ENCODE data around the gene NCKAP5. TPM values are rescaled to one million over a fixed set of nuclear protein-coding genes. Genes with fewer than 3 reads are reported as not detected.
"Not testable (repeated sequence)": the region's sequence is repeated elsewhere in the genome, so short reads cannot be mapped to it uniquely, and the experiment has no call there.

NCKAP5 gene
- total and polyA plus RNA-seq, 2 donors, result 1.9 to 2.0 TPM

DNA sequence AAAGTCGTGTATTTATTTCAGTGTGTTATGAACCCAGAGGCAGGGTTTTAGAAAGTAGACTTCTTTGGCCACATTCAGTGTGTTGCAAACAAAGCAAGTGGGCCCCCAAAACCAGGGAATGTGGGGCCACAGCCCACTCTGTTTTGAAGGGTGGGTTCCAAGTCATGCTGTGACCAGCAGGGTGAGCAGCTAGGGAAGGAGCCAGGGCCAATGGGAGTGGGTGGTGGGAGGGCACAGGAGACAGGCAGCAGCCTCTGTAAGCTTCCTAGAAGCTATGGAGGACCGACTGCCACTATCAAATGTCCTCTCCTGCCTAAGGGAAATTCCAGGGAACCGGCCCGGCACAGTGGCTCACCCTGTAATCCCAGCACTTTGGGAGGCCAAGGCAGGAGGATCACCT lies 847.9 kb downstream of the NCKAP5 start:
- 93% methylated on average over 4 of the region's 4 CpGs for WGBS
- H3K27ac ChIP-seq (ENCODE audit: low read depth in 1 of 2, low read length in 1 of 2), result no peak overlapping the region
- no peaks in the 10 kb centered on the region for H3K4me1 ChIP-seq (ENCODE audit: control insufficient read depth in 2 of 2, insufficient read depth in 2 of 2, low read length in 2 of 2)
- peaks cover 0 to 1% of the 10 kb centered on the region in 2 donors for H3K9me3 ChIP-seq (ENCODE audit: control insufficient read depth in 2 of 2, insufficient read depth in 1 of 2, low read length in 1 of 2)
- H3K27me3 ChIP-seq (ENCODE audit: control insufficient read depth in 2 of 2, insufficient read depth in 1 of 2, low read length in 1 of 2), result no peaks in the 10 kb centered on the region
- H3K36me3 ChIP-seq (ENCODE audit: control insufficient read depth in 2 of 2, insufficient read depth in 2 of 2, low read length in 1 of 2), result no peaks in the 10 kb centered on the region
- no peak for DNase-seq (ENCODE audit: low read depth in 6 of 9, low spot score in 9 of 9)
- H3K4me3 ChIP-seq (ENCODE audit: low read length in 2 of 2), result no peak overlapping the region

DNA sequence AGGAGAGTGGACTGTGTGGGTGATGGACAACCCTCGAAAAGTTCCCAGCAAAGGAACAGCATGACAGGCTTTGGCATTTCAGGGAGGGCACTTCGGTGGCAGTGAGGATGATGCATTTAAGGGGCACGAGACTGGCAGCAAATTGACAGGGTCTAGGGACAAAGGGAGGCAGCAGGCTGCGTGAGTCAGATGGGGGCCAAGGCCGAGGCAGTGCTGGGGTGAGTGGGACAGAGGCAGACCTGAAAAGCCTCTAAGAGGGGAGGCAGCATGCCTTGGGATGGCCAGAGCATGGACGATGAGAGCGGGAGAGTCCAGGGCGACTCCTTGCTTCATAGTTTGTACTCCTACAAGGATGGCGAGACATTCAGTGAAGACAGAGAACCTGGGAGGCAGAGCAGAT lies 848.8 kb downstream of the NCKAP5 start:
- no peak for DNase-seq (ENCODE audit: low read depth in 6 of 9, low spot score in 9 of 9)
- Histone ChIP-seq H3K36me3 (ENCODE audit: control insufficient read depth in 2 of 2, insufficient read depth in 2 of 2, low read length in 1 of 2) (no peaks in the 10 kb centered on the region), H3K4me3 (ENCODE audit: low read length in 2 of 2) (no peak overlapping the region), H3K4me1 (ENCODE audit: control insufficient read depth in 2 of 2, insufficient read depth in 2 of 2, low read length in 2 of 2) (no peaks in the 10 kb centered on the region), H3K9me3 (ENCODE audit: control insufficient read depth in 2 of 2, insufficient read depth in 1 of 2, low read length in 1 of 2) (peaks cover 0 to 1% of the 10 kb centered on the region in 2 donors), H3K27me3 (ENCODE audit: control insufficient read depth in 2 of 2, insufficient read depth in 1 of 2, low read length in 1 of 2) (no peaks in the 10 kb centered on the region), H3K27ac (ENCODE audit: low read depth in 1 of 2, low read length in 1 of 2) (no peak overlapping the region)
- WGBS, result 93% methylated on average over 9 of the region's 9 CpGs

DNA sequence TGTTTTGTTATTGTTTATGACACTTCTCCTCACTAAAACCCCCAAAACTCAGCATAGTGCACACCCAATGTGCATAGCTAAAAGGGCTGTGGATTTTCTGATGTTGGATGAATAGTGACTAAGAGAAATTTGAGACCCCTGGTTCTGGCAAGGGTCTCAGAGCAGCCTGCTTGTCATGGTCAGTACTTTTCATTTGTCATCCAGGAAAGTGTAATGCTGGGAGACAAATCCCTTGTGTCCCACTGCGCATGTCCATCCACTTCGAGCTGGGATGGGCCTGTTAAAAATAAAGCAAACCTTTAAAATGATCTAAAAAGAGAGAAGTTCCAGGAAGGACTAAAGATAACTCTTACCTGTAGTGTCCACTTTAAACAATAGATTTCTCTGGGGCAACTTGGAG lies 851.3 kb downstream of the NCKAP5 start:
- DNase-seq (ENCODE audit: low read depth in 6 of 9, low spot score in 9 of 9), result no peak
- Histone ChIP-seq H3K4me1 (ENCODE audit: control insufficient read depth in 2 of 2, insufficient read depth in 2 of 2, low read length in 2 of 2) (no peaks in the 10 kb centered on the region), H3K9me3 (ENCODE audit: control insufficient read depth in 2 of 2, insufficient read depth in 1 of 2, low read length in 1 of 2) (peaks cover 0 to 1% of the 10 kb centered on the region in 2 donors), H3K4me3 (ENCODE audit: low read length in 2 of 2) (no peak overlapping the region), H3K36me3 (ENCODE audit: control insufficient read depth in 2 of 2, insufficient read depth in 2 of 2, low read length in 1 of 2) (no peaks in the 10 kb centered on the region), H3K27ac (ENCODE audit: low read depth in 1 of 2, low read length in 1 of 2) (no peak overlapping the region), H3K27me3 (ENCODE audit: control insufficient read depth in 2 of 2, insufficient read depth in 1 of 2, low read length in 1 of 2) (no peaks in the 10 kb centered on the region)
- 93% methylated on average over 2 of the region's 2 CpGs for WGBS

DNA sequence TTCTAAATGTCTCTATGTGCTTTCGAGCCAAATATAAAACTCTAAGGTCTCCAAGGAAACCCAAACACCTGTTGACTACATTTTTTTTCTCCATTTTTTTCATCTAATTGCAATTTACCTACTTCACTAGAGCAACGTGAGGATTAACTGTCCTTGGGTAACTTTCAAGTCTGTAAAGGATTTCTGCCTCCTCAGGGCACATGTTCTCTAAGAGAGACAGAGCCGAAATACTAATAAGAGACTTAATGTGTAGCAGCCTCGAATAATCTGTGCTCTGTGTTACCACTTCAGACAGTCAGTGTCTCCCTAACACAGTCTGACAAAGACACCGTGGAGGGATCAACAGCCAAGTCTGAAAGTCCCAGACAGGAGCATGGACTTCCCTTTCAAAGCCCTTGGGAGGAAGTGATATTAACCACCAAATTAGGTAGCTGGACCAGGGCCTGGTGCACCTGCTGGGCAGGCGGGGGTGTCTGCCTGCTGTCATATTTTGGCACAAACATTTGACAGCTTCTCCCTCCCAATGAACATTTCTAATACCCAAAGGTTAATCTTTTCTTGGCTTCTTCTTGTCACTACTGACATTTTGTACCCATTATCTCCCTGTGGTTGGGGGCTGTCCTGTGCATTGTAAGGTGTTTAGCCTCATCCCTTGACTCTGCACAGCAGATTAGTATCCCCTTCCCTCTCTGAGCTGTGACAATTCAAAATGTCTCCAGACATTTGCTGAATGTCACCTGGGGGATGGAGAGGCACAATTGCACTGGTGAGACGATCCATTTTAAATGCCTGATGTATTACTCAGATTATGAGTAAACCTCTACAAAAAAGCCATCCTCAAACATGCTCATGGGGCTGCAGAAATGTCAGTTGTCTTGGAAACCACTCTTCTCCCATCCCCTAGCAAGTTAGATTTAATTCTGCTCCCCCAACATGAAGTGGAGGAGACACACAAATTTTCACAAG lies 852.6 kb downstream of the NCKAP5 start:
- Histone ChIP-seq H3K4me3 (ENCODE audit: low read length in 2 of 2) (no peak overlapping the region), H3K27ac (ENCODE audit: low read depth in 1 of 2, low read length in 1 of 2) (no peak overlapping the region), H3K36me3 (ENCODE audit: control insufficient read depth in 2 of 2, insufficient read depth in 2 of 2, low read length in 1 of 2) (no peaks in the 10 kb centered on the region), H3K9me3 (ENCODE audit: control insufficient read depth in 2 of 2, insufficient read depth in 1 of 2, low read length in 1 of 2) (peaks cover 0 to 1% of the 10 kb centered on the region in 2 donors), H3K4me1 (ENCODE audit: control insufficient read depth in 2 of 2, insufficient read depth in 2 of 2, low read length in 2 of 2) (no peaks in the 10 kb centered on the region), H3K27me3 (ENCODE audit: control insufficient read depth in 2 of 2, insufficient read depth in 1 of 2, low read length in 1 of 2) (no peaks in the 10 kb centered on the region)
- 72% methylated on average over 7 of the region's 7 CpGs for WGBS
- no peak for DNase-seq (ENCODE audit: low read depth in 6 of 9, low spot score in 9 of 9)

DNA sequence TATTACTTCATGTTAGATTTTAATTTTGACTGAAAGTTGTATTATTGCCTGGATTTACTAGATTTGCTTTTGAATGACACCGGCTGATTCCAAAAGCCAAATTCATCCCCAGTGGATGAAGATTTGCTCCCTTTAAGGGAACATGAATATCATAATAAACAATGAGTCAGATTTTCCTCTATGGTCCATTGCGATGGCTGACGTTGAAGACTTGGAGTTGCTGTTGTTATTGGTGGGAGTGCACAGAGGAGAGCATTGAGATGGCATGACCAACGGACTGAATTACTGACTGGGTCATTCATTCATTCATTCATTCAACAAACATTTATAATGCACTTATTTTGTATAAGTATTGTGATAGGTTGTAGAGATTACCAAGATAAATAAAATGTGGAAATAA lies 864.9 kb downstream of the NCKAP5 start:
- no peak for DNase-seq (ENCODE audit: low read depth in 6 of 9, low spot score in 9 of 9)
- no peaks in the 10 kb centered on the region for H3K36me3 ChIP-seq (ENCODE audit: control insufficient read depth in 2 of 2, insufficient read depth in 2 of 2, low read length in 1 of 2)
- no peak overlapping the region for H3K27ac ChIP-seq (ENCODE audit: low read depth in 1 of 2, low read length in 1 of 2)
- no peaks in the 10 kb centered on the region for H3K27me3 ChIP-seq (ENCODE audit: control insufficient read depth in 2 of 2, insufficient read depth in 1 of 2, low read length in 1 of 2)
- no peaks in the 10 kb centered on the region for H3K9me3 ChIP-seq (ENCODE audit: control insufficient read depth in 2 of 2, insufficient read depth in 1 of 2, low read length in 1 of 2)
- 84% methylated on average over 4 of the region's 4 CpGs for WGBS
- no peak overlapping the region for H3K4me3 ChIP-seq (ENCODE audit: low read length in 2 of 2)
- H3K4me1 ChIP-seq (ENCODE audit: control insufficient read depth in 2 of 2, insufficient read depth in 2 of 2, low read length in 2 of 2), result no peaks in the 10 kb centered on the region

DNA sequence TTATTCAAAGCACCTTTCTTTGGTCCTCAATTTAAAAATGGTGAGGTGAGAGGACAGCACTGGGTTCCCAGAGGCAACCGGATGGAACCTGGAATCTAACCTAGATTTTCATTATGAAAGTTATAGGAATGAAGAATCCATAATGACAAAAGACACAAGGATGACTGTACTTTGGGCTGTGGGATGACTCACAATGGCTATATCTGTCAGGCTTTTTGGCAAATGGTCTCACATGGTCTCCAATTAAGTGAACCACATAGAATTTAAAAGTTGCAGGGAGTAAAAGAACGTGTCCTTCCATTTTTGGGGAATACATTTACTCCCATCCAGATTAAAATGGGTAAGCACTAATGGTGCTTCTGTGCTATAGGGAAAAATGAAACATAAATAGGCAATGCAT lies 866.5 kb downstream of the NCKAP5 start:
- H3K4me3 ChIP-seq (ENCODE audit: low read length in 2 of 2), result no peak overlapping the region
- no peaks in the 10 kb centered on the region for H3K36me3 ChIP-seq (ENCODE audit: control insufficient read depth in 2 of 2, insufficient read depth in 2 of 2, low read length in 1 of 2)
- H3K9me3 ChIP-seq (ENCODE audit: control insufficient read depth in 2 of 2, insufficient read depth in 1 of 2, low read length in 1 of 2), result no peaks in the 10 kb centered on the region
- no peaks in the 10 kb centered on the region for H3K4me1 ChIP-seq (ENCODE audit: control insufficient read depth in 2 of 2, insufficient read depth in 2 of 2, low read length in 2 of 2)
- no peak overlapping the region for H3K27ac ChIP-seq (ENCODE audit: low read depth in 1 of 2, low read length in 1 of 2)
- H3K27me3 ChIP-seq (ENCODE audit: control insufficient read depth in 2 of 2, insufficient read depth in 1 of 2, low read length in 1 of 2), result no peaks in the 10 kb centered on the region
- WGBS, result 86% methylated on average over 2 of the region's 2 CpGs
- no peak for DNase-seq (ENCODE audit: low read depth in 6 of 9, low spot score in 9 of 9)

DNA sequence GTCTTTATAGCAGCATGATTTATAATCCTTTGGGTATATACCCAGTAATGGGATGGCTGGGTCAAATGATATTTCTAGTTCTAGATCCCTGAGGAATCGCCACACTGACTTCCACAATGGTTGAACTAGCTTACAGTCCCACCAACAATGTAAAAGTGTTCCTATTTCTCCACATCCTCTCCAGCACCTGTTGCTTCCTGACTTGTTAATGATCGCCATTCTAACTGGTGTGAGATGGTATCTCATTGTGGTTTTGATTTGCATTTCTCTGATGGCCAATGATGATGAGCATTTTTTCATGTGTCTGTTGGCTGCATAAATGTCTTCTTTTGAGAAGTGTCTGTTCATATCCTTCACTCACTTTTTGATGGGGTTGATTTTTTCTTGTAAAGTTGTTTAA lies 868.5 kb downstream of the NCKAP5 start:
- H3K4me3 ChIP-seq (ENCODE audit: low read length in 2 of 2); DNase-seq (ENCODE audit: low read depth in 6 of 9, low spot score in 9 of 9); H3K36me3 ChIP-seq (ENCODE audit: control insufficient read depth in 2 of 2, insufficient read depth in 2 of 2, low read length in 1 of 2); H3K9me3 ChIP-seq (ENCODE audit: control insufficient read depth in 2 of 2, insufficient read depth in 1 of 2, low read length in 1 of 2); H3K27me3 ChIP-seq (ENCODE audit: control insufficient read depth in 2 of 2, insufficient read depth in 1 of 2, low read length in 1 of 2); H3K27ac ChIP-seq (ENCODE audit: low read depth in 1 of 2, low read length in 1 of 2); H3K4me1 ChIP-seq (ENCODE audit: control insufficient read depth in 2 of 2, insufficient read depth in 2 of 2, low read length in 2 of 2): not testable (repeated sequence)
- WGBS, result 70% methylated on average over 1 of the region's 2 CpGs

DNA sequence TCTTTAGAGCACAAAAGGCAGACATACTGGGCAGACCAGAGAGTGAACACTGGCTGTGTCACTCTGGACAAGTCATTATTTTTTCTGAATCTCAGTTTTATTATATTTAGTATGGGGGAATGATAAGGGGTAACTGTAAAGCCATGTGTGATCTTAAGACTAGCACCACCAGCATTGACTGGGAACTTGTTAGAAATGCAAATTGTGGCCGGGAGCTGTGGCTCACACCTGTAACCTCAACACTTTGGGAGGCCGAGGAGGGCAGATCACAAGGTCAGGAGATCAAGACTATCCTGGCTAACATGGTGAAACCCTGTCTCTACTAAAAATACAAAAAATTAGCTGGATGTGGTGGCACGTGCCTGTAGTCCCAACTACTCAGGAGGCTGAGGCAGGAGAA lies 869.9 kb downstream of the NCKAP5 start:
- not testable (repeated sequence) for H3K27me3 ChIP-seq (ENCODE audit: control insufficient read depth in 2 of 2, insufficient read depth in 1 of 2, low read length in 1 of 2); H3K9me3 ChIP-seq (ENCODE audit: control insufficient read depth in 2 of 2, insufficient read depth in 1 of 2, low read length in 1 of 2); H3K4me3 ChIP-seq (ENCODE audit: low read length in 2 of 2); H3K27ac ChIP-seq (ENCODE audit: low read depth in 1 of 2, low read length in 1 of 2); H3K36me3 ChIP-seq (ENCODE audit: control insufficient read depth in 2 of 2, insufficient read depth in 2 of 2, low read length in 1 of 2); H3K4me1 ChIP-seq (ENCODE audit: control insufficient read depth in 2 of 2, insufficient read depth in 2 of 2, low read length in 2 of 2); DNase-seq (ENCODE audit: low read depth in 6 of 9, low spot score in 9 of 9)
- 78% methylated on average over 3 of the region's 3 CpGs for WGBS

DNA sequence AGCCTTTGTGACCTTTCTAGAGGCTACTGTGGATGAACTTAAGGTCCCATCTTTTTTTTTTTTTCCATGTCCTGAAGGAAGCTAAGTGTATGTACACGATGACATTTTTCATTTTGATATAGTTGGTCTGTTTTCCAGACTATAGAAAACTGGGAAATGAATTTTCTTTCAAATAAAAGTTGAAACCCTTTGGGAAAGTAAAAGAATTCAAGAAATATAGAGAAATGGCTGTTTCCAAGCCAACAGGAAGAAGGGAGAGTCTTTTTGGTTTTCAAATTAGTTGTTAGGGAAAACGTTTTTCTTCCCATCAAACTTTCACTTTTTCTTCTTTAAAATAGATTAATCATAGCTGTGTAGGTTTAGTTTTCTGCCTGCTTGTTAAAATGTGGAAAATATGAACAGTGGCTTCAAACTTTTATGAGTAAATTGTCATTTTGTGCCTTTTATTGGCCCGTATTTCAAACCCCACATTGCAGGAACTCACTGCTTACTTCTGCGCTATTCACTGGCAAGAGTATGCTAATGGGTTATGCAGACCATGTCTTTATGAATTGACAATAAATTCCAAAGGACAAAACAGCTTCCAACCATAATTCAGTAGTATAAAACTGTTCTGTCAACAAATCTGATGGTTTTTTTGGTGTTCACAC lies 870.6 kb downstream of the NCKAP5 start:
- 70% methylated on average over 4 of the region's 4 CpGs for WGBS
- no peaks in the 10 kb centered on the region for H3K9me3 ChIP-seq (ENCODE audit: control insufficient read depth in 2 of 2, insufficient read depth in 1 of 2, low read length in 1 of 2)

More for the DNA sequence above, 870.6 kb downstream of the NCKAP5 start:
- H3K27ac ChIP-seq (ENCODE audit: low read depth in 1 of 2, low read length in 1 of 2), result no peak overlapping the region
- H3K27me3 ChIP-seq (ENCODE audit: control insufficient read depth in 2 of 2, insufficient read depth in 1 of 2, low read length in 1 of 2), result no peaks in the 10 kb centered on the region
- no peak overlapping the region for H3K4me3 ChIP-seq (ENCODE audit: low read length in 2 of 2)
- H3K4me1 ChIP-seq (ENCODE audit: control insufficient read depth in 2 of 2, insufficient read depth in 2 of 2, low read length in 2 of 2), result no peaks in the 10 kb centered on the region
- H3K36me3 ChIP-seq (ENCODE audit: control insufficient read depth in 2 of 2, insufficient read depth in 2 of 2, low read length in 1 of 2), result no peaks in the 10 kb centered on the region
- DNase-seq (ENCODE audit: low read depth in 6 of 9, low spot score in 9 of 9), result no peak

All from thymus (tissue), 11 donors.